ENCODE results near the gene CRK. TPM values are rescaled to one million over a fixed set of nuclear protein-coding genes. Genes with fewer than 3 reads are reported as not detected.

The CRK gene
- polyA plus RNA-seq (2012; ENCODE audit: insufficient read depth, insufficient read length, low read depth): 29.0 TPM

DNA sequence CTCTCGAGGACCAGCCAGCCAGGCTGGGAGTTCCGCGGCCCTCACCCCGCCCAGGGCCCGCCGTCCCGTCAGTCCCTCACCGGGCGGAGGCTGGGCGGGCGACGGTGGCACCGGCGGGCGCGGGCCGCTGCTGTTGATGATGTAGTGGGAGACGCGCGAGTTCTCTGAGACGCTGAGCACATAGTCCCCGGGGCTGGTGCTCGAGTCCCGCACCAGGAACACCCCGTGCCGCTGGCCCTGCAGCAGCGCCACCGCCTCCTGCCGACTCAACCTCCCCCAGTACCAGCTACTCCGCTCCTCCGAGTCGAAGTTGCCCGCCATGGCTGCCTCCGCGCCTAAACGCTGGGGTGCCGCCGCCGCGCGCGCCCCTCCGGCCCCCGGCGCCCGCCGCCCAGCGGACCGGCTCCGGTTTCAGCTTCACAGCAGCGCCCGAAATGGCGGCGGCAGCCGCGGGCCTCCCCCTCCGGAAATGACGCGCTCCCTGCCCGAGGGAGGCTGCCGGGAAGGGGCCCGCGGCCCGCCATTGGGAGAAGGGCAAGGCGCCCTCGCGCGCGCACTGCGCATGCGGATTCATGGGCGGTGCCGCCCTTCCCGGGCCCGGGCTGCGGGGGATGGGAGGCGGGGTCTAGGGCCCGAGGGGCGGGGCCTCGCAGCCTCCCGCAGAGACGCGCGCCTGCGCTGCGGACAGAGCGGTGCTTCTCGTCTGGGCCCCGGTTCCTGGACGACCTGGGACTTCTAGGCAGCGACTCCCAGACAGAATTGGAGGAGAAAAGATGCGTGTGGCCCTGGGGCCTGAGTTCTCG, at the start of gene CRK:
Gene CRK (minus strand): TSS at position 436 of the 803 bp plus-strand sequence. CDS start 115 bp downstream, at position 321.
- H3K27me3 ChIP-seq: no peaks in the 10 kb centered on the region
- H3K4me3 ChIP-seq (ENCODE audit: low read depth, low read length): peak within 1 kb of the TSS; percentile 74
- no peaks in the 10 kb centered on the region for H3K4me1 ChIP-seq
- no peaks in the 10 kb centered on the region; the same call in 1 of the 2 replicates for H3K36me3 ChIP-seq
- no peaks in the 10 kb centered on the region for H3K9me3 ChIP-seq
- TF ChIP-seq, protein P1, sequence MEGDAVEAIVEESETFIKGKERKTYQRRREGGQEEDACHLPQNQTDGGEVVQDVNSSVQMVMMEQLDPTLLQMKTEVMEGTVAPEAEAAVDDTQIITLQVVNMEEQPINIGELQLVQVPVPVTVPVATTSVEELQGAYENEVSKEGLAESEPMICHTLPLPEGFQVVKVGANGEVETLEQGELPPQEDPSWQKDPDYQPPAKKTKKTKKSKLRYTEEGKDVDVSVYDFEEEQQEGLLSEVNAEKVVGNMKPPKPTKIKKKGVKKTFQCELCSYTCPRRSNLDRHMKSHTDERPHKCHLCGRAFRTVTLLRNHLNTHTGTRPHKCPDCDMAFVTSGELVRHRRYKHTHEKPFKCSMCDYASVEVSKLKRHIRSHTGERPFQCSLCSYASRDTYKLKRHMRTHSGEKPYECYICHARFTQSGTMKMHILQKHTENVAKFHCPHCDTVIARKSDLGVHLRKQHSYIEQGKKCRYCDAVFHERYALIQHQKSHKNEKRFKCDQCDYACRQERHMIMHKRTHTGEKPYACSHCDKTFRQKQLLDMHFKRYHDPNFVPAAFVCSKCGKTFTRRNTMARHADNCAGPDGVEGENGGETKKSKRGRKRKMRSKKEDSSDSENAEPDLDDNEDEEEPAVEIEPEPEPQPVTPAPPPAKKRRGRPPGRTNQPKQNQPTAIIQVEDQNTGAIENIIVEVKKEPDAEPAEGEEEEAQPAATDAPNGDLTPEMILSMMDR (IDR thresholded peaks at IDR 0.05; ENCODE audit: low read depth, low read length): no peak
- DNase-seq: peak; percentile 95

DNA sequence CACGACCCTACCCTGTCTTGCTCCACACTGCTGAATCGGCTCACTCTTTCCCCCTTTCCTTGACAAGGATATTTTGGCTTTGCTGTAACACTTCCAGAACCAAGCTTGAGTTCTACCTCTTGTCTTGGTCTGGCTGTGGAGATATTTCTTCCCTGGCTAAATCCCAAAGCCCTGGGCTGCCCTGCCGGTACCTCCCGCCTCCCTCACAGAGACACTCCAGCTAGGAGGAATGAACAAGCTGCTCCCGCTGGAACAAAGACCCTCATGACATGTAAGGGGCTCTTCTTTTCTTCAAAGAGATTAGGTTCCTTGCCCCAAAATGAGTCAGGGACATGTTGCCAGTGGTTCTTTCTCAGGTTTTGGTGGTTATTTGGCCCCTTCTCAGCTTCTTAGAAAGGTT, 49.6 kb upstream of the CRK start:
- H3K27me3 ChIP-seq: no peaks in the 10 kb centered on the region
- DNase-seq: no peak
- TF ChIP-seq, protein P1 (IDR thresholded peaks at IDR 0.05; ENCODE audit: low read depth, low read length): no peak
- no peaks in the 10 kb centered on the region for H3K9me3 ChIP-seq
- H3K36me3 ChIP-seq: no peaks in the 10 kb centered on the region
- H3K4me3 ChIP-seq (ENCODE audit: low read depth, low read length): no peak overlapping the region
- no peaks in the 10 kb centered on the region for H3K4me1 ChIP-seq

DNA sequence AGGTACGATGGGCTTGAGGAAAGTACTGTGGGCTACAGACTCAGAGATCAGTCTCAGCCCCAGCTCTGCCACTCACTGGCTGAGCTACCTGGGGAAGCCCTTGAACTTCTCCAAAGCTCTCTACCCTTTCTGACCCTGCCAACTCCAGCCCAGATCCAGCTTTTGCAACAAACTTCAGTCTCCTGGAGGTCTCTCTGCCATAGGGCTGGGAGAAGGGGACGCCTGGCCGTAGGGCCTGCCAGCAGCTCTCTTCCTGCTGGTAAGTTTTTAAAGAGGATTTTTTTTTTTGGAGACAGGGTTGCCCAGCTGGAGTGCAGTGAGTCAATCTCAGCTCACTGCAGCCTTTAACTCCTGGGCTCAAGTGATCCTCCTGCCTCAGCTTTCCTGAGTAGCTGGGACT, 48.8 kb upstream of the CRK start:
- no peaks in the 10 kb centered on the region for H3K4me1 ChIP-seq
- no peak overlapping the region for H3K4me3 ChIP-seq (ENCODE audit: low read depth, low read length)
- no peaks in the 10 kb centered on the region for H3K9me3 ChIP-seq
- no peaks in the 10 kb centered on the region for H3K36me3 ChIP-seq
- H3K27me3 ChIP-seq: no peaks in the 10 kb centered on the region
- TF ChIP-seq, protein P1 (IDR thresholded peaks at IDR 0.05; ENCODE audit: low read depth, low read length): no peak
- DNase-seq: no peak

DNA sequence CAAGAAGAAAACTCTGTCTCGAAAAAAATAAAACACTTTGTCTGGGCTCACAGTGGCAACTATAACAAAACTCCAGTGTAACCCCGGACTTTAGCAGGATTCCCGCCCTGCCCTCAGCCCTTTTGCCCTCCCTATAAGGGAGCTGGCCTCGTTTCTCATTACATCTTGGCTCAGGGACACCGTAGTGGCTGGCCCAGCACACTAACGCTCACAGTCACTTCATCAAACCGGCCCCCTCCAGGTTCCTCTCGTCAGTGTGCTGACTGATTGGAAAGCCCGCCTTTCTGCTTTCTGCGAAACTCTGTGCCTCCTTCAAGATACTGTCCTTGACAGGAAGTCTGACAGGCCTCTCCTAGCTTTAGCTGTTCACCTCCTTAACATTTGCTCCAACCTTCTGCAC, 47.7 kb upstream of the CRK start:
- TF ChIP-seq, protein P1 (IDR thresholded peaks at IDR 0.05; ENCODE audit: low read depth, low read length): no peak
- no peaks in the 10 kb centered on the region for H3K9me3 ChIP-seq
- H3K4me3 ChIP-seq (ENCODE audit: low read depth, low read length): no peak overlapping the region
- no peak for DNase-seq
- H3K4me1 ChIP-seq: no peaks in the 10 kb centered on the region
- no peaks in the 10 kb centered on the region for H3K36me3 ChIP-seq
- no peaks in the 10 kb centered on the region for H3K27me3 ChIP-seq

DNA sequence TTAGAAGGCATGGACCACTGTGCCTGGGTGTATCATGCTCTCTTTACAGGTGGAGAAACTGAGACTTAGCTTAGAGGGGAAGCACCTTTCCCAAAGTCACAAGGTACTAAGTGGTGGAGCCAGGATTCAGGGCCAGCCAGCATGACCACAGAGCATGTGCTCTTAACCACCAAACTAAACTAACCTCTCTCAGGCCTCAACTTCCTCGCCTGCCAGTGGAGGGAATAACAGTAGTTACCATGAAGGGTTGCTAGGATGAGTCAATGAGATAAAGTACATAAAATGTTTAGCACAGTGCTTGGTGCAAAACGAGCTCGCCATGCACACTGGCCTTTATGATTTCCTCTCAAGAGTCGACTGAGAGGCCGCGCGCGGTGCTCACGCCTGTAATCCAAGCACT, 42.8 kb upstream of the CRK start:
- TF ChIP-seq, protein P1 (IDR thresholded peaks at IDR 0.05; ENCODE audit: low read depth, low read length): no peak
- Histone ChIP-seq H3K27me3 (no peaks in the 10 kb centered on the region), H3K9me3 (no peaks in the 10 kb centered on the region), H3K36me3 (no peaks in the 10 kb centered on the region), H3K4me3 (ENCODE audit: low read depth, low read length) (no peak overlapping the region), H3K4me1 (no peaks in the 10 kb centered on the region)
- no peak for DNase-seq

DNA sequence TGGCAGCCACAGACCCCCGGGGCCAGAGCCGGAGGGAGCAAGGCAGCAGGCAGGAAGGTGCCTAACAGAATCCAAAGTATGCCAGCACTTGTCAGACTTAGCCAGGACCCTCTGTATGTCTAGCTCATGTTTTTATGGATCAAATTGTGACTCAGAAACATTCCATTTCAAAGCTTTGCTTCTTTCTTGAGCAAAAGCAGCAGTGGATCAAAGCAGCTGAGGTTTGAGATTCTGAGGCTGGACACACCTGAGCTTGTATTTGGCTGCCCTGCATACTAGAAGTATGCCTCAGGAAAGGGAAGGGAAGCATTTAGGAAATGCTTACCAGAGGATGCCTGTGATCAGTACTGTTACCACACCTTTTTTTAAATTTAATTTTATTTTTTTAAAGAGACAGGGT, 42.2 kb upstream of the CRK start:
- DNase-seq: no peak
- Histone ChIP-seq H3K9me3 (no peaks in the 10 kb centered on the region), H3K27me3 (no peaks in the 10 kb centered on the region), H3K4me1 (0 out of 2 replicates have a peak, but pooled peaks cover under 1% of the 10 kb centered on the region), H3K4me3 (ENCODE audit: low read depth, low read length) (no peak overlapping the region), H3K36me3 (no peaks in the 10 kb centered on the region)
- TF ChIP-seq, protein P1 (IDR thresholded peaks at IDR 0.05; ENCODE audit: low read depth, low read length): no peak
